ENCODE measurements around the gene GNS. TPM values are rescaled to one million over a fixed set of nuclear protein-coding genes. Genes with fewer than 3 reads are reported as not detected.

GNS gene
- total and polyA plus RNA-seq, 2 of the 4 experiments (the other 2 are of a cell fraction): 60.4 to 80.7 TPM

DNA sequence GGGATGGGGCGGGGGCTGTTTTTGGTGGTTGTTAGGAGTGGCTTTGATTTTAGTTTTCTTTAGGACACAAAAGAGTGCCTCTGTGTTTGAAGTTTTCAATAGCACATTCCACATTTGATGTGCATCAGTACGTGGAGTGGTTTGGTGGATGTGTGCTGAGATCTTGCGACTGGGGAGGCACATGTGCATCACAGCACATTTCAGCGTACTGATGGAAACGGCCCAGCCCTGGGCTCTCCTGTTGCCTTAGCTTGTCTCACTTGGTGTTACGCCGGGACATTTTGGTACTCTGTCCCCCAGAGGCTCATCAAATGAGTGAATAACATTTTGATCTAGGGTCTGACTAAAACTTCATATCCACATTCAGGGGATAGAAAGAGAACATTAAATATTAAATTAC is 70.5 kb downstream of the GNS start:
- H3K18ac ChIP-seq (ENCODE audit: low read depth, low read length): no peak overlapping the region
- BruUV-seq (replicated peaks): no TSS peak
- intact Hi-C loops (cut with micrococcal nuclease) (no loop called here), dilution Hi-C loops (cut with HindIII; ENCODE audit: low sequenced_read_pairs, unreplicated experiment) (no loop called here), in situ Hi-C loops (cut with MboI; ENCODE audit: low sequenced_read_pairs) (no loop called here)
- no peak overlapping the region for H3K9ac ChIP-seq (ENCODE audit: low read depth, low read length)
- no peak overlapping the region for H4K8ac ChIP-seq (ENCODE audit: low read depth in 2 of 2, low read length in 2 of 2)
- no peaks in the 10 kb centered on the region for H3K27me3 ChIP-seq (ENCODE audit: control insufficient read depth, insufficient read depth, low read length)
- H4K20me1 ChIP-seq (ENCODE audit: insufficient read depth, low read length): peaks cover 5% of the 10 kb centered on the region; the same call in 1 of the 2 replicates
- H3K79me1 ChIP-seq (ENCODE audit: low read depth in 1 of 2, low read length in 2 of 2): peaks cover 12 to 55% of the 10 kb centered on the region in 2 experiments
- no peak overlapping the region for H2BK15ac ChIP-seq (ENCODE audit: low read depth, low read length)
- no peak overlapping the region for H3K23ac ChIP-seq (ENCODE audit: low read depth, low read length)
- 100% methylated on average over 1 of the region's 7 CpGs; no CpG with 5 or more reads in 1 of the 2 experiments for WGBS, 2 experiments (ENCODE audit: extremely low coverage in 2 of 2, insufficient read length in 1 of 2)
- no peaks in the 10 kb centered on the region for H3K9me3 ChIP-seq (ENCODE audit: control insufficient read depth, insufficient read depth, low read length)
- H3K56ac ChIP-seq (ENCODE audit: extremely low read depth, insufficient read depth, low read length): no peak overlapping the region
- H2BK20ac ChIP-seq (ENCODE audit: low read depth, low read length): no peak overlapping the region
- H3K14ac ChIP-seq (replicated peaks; ENCODE audit: low read depth, low read length): no peak overlapping the region
- TF ChIP-seq CEBPB (IDR thresholded peaks at IDR 0.05; ENCODE audit: low read depth, low read length): no peak
- no peak for TF ChIP-seq SMC3 (IDR thresholded peaks at IDR 0.05; ENCODE audit: low read depth, low read length)
- TF ChIP-seq BHLHE40 (IDR thresholded peaks at IDR 0.05; ENCODE audit: low read depth, low read length): no peak
- TF ChIP-seq MAZ (IDR thresholded peaks at IDR 0.05; ENCODE audit: borderline replicate concordance, low read depth, low read length): no peak
- TF ChIP-seq FOS (IDR thresholded peaks at IDR 0.05; ENCODE audit: low read depth, low read length): no peak
- TF ChIP-seq MXI1 (IDR thresholded peaks at IDR 0.05; ENCODE audit: borderline replicate concordance, low read depth, low read length): no peak
- TF ChIP-seq RAD21 (IDR thresholded peaks at IDR 0.05; ENCODE audit: low read length): no peak
- no peak for ATAC-seq (ENCODE audit: low read depth)
- no peak overlapping the region for H2AK9ac ChIP-seq (replicated peaks; ENCODE audit: low read depth, low read length, poor library complexity)
- CTCF ChIA-PET: interaction anchor here (1.1 to 2.7 kb wide), 2 partner anchors 9 to 19 kb away, joined by 5 to 7 read pairs; no protein-coding TSS in a partner anchor
- H4K91ac ChIP-seq (ENCODE audit: insufficient read depth, low read depth, low read length): no peak overlapping the region
- POLR2A ChIA-PET (ENCODE audit: unreplicated experiment): interaction anchor here (0.6 kb wide), 1 partner anchor 64 kb away, joined by 11 read pairs; no protein-coding TSS in a partner anchor
- no peak overlapping the region for H2BK120ac ChIP-seq (ENCODE audit: low read depth, low read length)
- no peak overlapping the region for H3K4ac ChIP-seq (ENCODE audit: low read depth, low read length)
- no peak overlapping the region for H2AK5ac ChIP-seq (ENCODE audit: low read depth, low read length)
- H3K4me1 ChIP-seq (ENCODE audit: control insufficient read depth, insufficient read depth, low read length): peaks cover 9% of the 10 kb centered on the region
- no peak overlapping the region for H3K4me2 ChIP-seq (ENCODE audit: low read depth, low read length)
- no peak overlapping the region for H2BK5ac ChIP-seq (ENCODE audit: low read depth, low read length, poor library complexity, severe bottlenecking)
- H3K4me3 ChIP-seq (ENCODE audit: insufficient read depth, low read depth, low read length): no peak overlapping the region
- H3K27ac ChIP-seq (ENCODE audit: insufficient read depth, low read length): no peak overlapping the region
- H3K36me3 ChIP-seq (ENCODE audit: control insufficient read depth, insufficient read depth, low read length): peaks cover 21% of the 10 kb centered on the region
- peaks cover 6% of the 10 kb centered on the region for H3K9me1 ChIP-seq (ENCODE audit: insufficient read depth, low read length)
- H4K5ac ChIP-seq (ENCODE audit: low read depth, low read length): no peak overlapping the region
- no peak for DNase-seq
- H2AFZ ChIP-seq (replicated peaks; ENCODE audit: low read length, poor library complexity): no peak overlapping the region

All from IMR-90 (cell line).